COLO668 (cell line): ENCODE data around the gene PTDSS2.

Experiments
- DNase-seq: peaks from one replicate; lab custom pipeline; 2025; ENCODE audit not compliant: unreplicated experiment; lab: John Stamatoyannopoulos, UW

PTDSS2 gene

GRCh38 chr11:489610-490185 is 39.6 kb downstream of the PTDSS2 start:
- DNase-seq = no peak

GRCh38 chr11:490186-490929 is 40.3 kb downstream of the PTDSS2 start:
- no peak for DNase-seq

- DNase-seq = no peak
Observed at GRCh38 chr11:490930-491260, 40.8 kb downstream of the PTDSS2 start.

GRCh38 chr11:491358-491757 is 41.3 kb downstream of the PTDSS2 start:
- no peak for DNase-seq

GRCh38 chr11:492427-493226 is 42.5 kb downstream of the PTDSS2 start:
- peak; percentile 53 for DNase-seq

- DNase-seq = peak; percentile 68
Observed at GRCh38 chr11:494761-495536, 44.9 kb downstream of the PTDSS2 start.

- DNase-seq = no peak
Observed at GRCh38 chr11:495537-495931, 45.5 kb downstream of the PTDSS2 start.

GRCh38 chr11:496834-497564 is 46.9 kb downstream of the PTDSS2 start:
- no peak for DNase-seq

GRCh38 chr11:497565-498296 is 47.7 kb downstream of the PTDSS2 start:
- DNase-seq = no peak

- no peak for DNase-seq
Observed at GRCh38 chr11:498297-499181, 48.5 kb downstream of the PTDSS2 start.

- no peak for DNase-seq
Observed at GRCh38 chr11:499201-500076, 49.4 kb downstream of the PTDSS2 start.

- no peak for DNase-seq
Observed at GRCh38 chr11:501001-501682, 51.1 kb downstream of the PTDSS2 start.

GRCh38 chr11:501683-502287 is 51.7 kb downstream of the PTDSS2 start:
- no peak for DNase-seq

GRCh38 chr11:502288-503178 is 52.5 kb downstream of the PTDSS2 start:
- DNase-seq = no peak

GRCh38 chr11:503179-503981 is 53.3 kb downstream of the PTDSS2 start:
- no peak for DNase-seq
